ENCODE results near the gene CDCP1.

Gene CDCP1

DNA sequence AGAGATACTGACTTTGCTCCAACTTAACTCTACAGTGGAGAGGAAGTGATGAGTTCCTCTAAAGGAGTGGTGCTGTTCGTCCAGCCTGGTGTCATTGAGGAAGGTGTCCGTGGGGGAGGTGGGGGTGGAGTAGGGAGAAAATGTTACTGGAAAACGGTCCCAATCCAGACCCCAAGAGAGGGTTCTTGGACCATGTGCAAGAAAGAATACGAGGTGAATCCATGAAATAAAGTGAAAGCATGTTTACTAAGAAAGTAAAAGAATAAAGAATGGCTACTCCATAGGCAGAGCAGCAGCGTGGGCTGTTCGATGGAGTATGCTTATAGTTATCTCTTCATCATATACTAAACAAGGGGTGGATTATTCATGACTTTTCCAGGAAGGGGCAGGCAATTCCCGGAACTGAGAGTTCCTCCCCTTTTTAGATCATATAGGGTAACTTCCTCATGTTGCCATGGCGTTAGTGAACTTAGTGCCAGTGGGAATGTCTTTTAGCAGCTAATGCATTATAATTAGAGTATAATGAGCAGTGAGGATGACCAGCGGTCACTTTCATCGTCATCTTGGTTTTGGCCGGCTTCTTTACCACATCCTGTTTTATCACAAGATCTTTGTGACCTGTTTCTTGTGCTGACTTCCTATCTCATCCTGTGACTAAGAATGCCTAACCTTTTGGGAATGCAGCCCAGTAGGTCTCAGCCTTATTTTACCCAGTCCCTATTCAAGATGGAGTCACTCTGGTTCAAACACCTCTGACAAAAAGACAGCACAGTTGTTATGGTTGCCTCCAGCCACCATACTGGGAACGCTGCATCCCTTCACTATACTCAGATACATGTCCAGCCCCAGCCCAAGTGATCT, 81.4 kb downstream of the CDCP1 start:
- Histone ChIP-seq H3K27ac (ENCODE audit: low read length) (no peak overlapping the region), H3K27me3 (replicated peaks; ENCODE audit: insufficient read depth, low read length) (no peaks in the 10 kb centered on the region), H3K79me2 (ENCODE audit: low read length) (no peaks in the 10 kb centered on the region), H3K4me3 (ENCODE audit: low read length) (no peak overlapping the region), H4K20me1 (ENCODE audit: insufficient read depth, low read length) (no peaks in the 10 kb centered on the region), H3K9ac (ENCODE audit: low read length) (no peak overlapping the region), H2AFZ (ENCODE audit: low read length) (no peak overlapping the region), H3K4me1 (ENCODE audit: low read length) (no peaks in the 10 kb centered on the region), H3F3A (ENCODE audit: insufficient read depth, low read length) (no peaks in the 10 kb centered on the region), H3K4me2 (ENCODE audit: low read depth, low read length) (no peak overlapping the region), H3K9me3 (replicated peaks; ENCODE audit: insufficient read depth, low read length) (no peaks in the 10 kb centered on the region), H3K36me3 (replicated peaks; ENCODE audit: insufficient read depth, low read length) (no peaks in the 10 kb centered on the region), H3K9me2 (replicated peaks; ENCODE audit: insufficient read depth, low read length) (no peaks in the 10 kb centered on the region)
- TF ChIP-seq EZH2phosphoT487 (IDR thresholded peaks at IDR 0.05; ENCODE audit: low read length) (no peak), EZH2 (optimal IDR thresholded peaks at IDR 0.05; ENCODE audit: low read depth, low read length) (no peak)
- TF ChIP-seq, protein P1, sequence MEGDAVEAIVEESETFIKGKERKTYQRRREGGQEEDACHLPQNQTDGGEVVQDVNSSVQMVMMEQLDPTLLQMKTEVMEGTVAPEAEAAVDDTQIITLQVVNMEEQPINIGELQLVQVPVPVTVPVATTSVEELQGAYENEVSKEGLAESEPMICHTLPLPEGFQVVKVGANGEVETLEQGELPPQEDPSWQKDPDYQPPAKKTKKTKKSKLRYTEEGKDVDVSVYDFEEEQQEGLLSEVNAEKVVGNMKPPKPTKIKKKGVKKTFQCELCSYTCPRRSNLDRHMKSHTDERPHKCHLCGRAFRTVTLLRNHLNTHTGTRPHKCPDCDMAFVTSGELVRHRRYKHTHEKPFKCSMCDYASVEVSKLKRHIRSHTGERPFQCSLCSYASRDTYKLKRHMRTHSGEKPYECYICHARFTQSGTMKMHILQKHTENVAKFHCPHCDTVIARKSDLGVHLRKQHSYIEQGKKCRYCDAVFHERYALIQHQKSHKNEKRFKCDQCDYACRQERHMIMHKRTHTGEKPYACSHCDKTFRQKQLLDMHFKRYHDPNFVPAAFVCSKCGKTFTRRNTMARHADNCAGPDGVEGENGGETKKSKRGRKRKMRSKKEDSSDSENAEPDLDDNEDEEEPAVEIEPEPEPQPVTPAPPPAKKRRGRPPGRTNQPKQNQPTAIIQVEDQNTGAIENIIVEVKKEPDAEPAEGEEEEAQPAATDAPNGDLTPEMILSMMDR (IDR thresholded peaks at IDR 0.05; ENCODE audit: low read length): no peak
- no peak for DNase-seq

DNA sequence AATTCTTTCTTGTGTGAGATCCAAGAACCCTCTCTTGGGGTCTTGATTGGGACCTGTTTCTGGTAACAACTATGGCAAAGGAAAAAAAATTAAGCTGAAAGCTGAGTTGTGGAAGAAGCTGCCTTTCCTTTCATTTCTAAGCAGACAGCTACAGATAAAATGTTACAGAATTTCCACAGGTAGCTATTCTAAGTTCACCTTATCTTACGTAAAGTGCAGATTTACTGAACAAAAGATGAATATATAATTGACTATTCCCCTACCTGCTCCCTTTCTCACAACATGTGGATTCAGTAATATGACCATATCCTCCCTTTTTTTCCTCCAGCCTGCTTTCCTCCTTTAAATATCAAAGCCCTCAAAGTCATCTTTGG, 83.5 kb downstream of the CDCP1 start:
- Histone ChIP-seq H3K27ac (ENCODE audit: low read length) (no peak overlapping the region), H3K79me2 (ENCODE audit: low read length) (no peaks in the 10 kb centered on the region), H3F3A (ENCODE audit: insufficient read depth, low read length) (no peaks in the 10 kb centered on the region), H3K4me2 (ENCODE audit: low read depth, low read length) (no peak overlapping the region), H3K4me1 (ENCODE audit: low read length) (no peaks in the 10 kb centered on the region), H4K20me1 (ENCODE audit: insufficient read depth, low read length) (no peaks in the 10 kb centered on the region), H3K9me3 (replicated peaks; ENCODE audit: insufficient read depth, low read length) (no peaks in the 10 kb centered on the region), H3K9me2 (replicated peaks; ENCODE audit: insufficient read depth, low read length) (no peaks in the 10 kb centered on the region), H3K27me3 (replicated peaks; ENCODE audit: insufficient read depth, low read length) (no peaks in the 10 kb centered on the region), H3K36me3 (replicated peaks; ENCODE audit: insufficient read depth, low read length) (no peaks in the 10 kb centered on the region), H2AFZ (ENCODE audit: low read length) (no peak overlapping the region), H3K4me3 (ENCODE audit: low read length) (no peak overlapping the region), H3K9ac (ENCODE audit: low read length) (no peak overlapping the region)
- DNase-seq: no peak
- TF ChIP-seq, protein P1 (IDR thresholded peaks at IDR 0.05; ENCODE audit: low read length): no peak
- TF ChIP-seq EZH2phosphoT487 (IDR thresholded peaks at IDR 0.05; ENCODE audit: low read length) (no peak), EZH2 (optimal IDR thresholded peaks at IDR 0.05; ENCODE audit: low read depth, low read length) (no peak)

DNA sequence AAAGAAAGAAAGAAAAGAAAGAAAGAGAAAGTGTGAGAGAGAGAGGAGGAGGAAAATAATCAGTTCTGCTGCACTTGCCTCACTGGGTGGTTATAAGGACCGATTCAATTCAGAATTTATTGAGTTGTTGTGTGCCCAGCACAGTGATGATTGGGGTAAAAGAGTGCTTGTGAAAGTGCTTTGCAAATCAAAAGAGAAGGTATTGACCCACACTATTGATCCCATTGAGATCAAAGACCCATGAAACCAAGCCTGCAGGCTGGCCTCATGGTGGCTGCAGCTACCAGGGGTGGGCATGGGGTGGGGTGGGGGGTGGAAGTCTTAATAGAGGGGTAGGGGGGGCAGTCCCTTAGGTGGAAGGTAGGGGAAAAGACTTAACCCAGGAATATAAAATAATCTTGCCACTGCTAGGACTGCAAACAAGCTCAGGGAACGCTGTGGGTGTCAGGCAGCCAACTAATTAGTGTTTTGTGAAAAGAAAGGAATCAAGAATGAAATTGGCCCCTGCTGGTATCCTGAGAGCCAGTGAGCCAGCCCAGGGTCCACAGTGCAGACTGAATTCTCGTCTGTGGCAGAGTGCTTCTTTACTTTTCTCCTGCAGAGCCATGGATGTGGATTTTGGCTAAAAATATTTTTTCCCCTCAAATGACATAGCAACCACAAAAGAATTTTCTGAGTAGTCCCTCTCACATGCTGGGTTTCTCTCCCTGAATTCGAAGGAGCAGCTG, 85.8 kb downstream of the CDCP1 start:
- Histone ChIP-seq H3K36me3 (replicated peaks; ENCODE audit: insufficient read depth, low read length) (no peaks in the 10 kb centered on the region), H3K9me3 (replicated peaks; ENCODE audit: insufficient read depth, low read length) (no peaks in the 10 kb centered on the region), H2AFZ (ENCODE audit: low read length) (no peak overlapping the region), H3K9ac (ENCODE audit: low read length) (no peak overlapping the region), H4K20me1 (ENCODE audit: insufficient read depth, low read length) (no peaks in the 10 kb centered on the region), H3K27ac (ENCODE audit: low read length) (no peak overlapping the region), H3K79me2 (ENCODE audit: low read length) (no peaks in the 10 kb centered on the region), H3K4me1 (ENCODE audit: low read length) (no peaks in the 10 kb centered on the region), H3K9me2 (replicated peaks; ENCODE audit: insufficient read depth, low read length) (no peaks in the 10 kb centered on the region), H3K4me2 (ENCODE audit: low read depth, low read length) (no peak overlapping the region), H3K4me3 (ENCODE audit: low read length) (no peak overlapping the region), H3F3A (ENCODE audit: insufficient read depth, low read length) (no peaks in the 10 kb centered on the region), H3K27me3 (replicated peaks; ENCODE audit: insufficient read depth, low read length) (no peaks in the 10 kb centered on the region)
- TF ChIP-seq EZH2 (optimal IDR thresholded peaks at IDR 0.05; ENCODE audit: low read depth, low read length) (no peak), EZH2phosphoT487 (IDR thresholded peaks at IDR 0.05; ENCODE audit: low read length) (no peak)
- TF ChIP-seq, protein P1 (IDR thresholded peaks at IDR 0.05; ENCODE audit: low read length): no peak
- DNase-seq: no peak

Data from MM.1S (cell line).